RPMI7951 (cell line): ENCODE data around the gene RTP1. TPM values are rescaled to one million over a fixed set of nuclear protein-coding genes. Genes with fewer than 3 reads are reported as not detected.

Experiments used
- DNase-seq: peaks from one replicate; pipeline ENCODE4 v3.0.0-alpha.2; 2012; ENCODE audit warnings: low read depth
- total RNA-seq: library from RNA; depleted of rRNA; stranded (reverse); fragments of >200 nt; shearing (Covaris generic); gene quantifications from 2 replicates; pipeline ENCODE4 v1.2.3, GENCODE V29; 2014; rRNA removed

Gene RTP1
- total RNA-seq, 1 experiment from 2014 or later = not detected

DNA sequence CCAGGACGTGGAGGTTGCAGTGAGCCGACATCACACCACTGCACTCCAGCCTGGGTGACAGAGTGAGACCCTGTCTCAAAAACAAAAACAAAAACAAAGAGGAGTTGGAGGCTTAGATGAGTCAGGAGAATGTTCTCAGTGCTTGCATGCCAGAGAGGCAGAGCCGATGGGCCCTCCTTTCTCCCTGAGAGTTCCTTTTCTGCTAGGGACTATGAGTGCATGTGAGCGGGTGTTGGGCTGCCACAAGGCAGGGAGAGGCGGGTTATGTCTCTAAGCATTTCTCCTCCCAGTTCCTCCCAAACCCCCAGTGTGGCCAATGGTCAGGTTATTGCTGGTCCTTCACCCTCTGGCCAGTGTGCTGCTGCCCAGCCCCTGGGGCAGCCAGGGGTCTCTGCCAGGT is 45.1 kb downstream of the RTP1 start:
- no peak for DNase-seq

DNA sequence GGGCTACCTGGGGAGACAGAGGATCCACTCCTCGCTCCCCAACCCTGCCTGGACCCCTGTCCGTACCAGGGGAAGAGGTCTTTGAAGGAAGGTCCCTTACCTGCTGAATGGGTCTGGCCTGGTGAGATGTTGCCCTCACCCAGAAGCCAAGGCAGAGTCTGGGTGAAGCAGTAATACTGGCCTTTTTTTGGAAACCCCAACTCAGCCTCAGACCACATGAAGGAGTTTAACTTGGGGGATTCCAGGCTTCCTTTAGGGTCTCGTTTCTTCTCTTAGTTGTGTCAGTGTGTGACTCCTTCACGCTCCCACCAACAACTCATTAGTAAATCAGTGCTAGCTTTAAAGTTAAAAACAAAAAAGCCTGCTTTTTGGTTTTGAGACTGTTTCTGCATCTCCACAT is 45.6 kb downstream of the RTP1 start:
- DNase-seq = no peak

- no peak for DNase-seq
Observed at GRCh38 chr3:187243933-187244524, 46.7 kb downstream of the RTP1 start.

GRCh38 chr3:187247398-187247797 is 50.1 kb downstream of the RTP1 start:
- DNase-seq = no peak

Other genes starting within 250 kb of the RTP1 start
- gene RPL39L, start 58.0 kb upstream of the RTP1 start, total RNA-seq = 142 and 143 TPM in 2 replicates
- not detected in 2 replicates for gene MASP1, start 94.3 kb downstream of the RTP1 start, total RNA-seq
- 4.4 and 5.2 TPM in 2 replicates for gene RTP4, start 170.9 kb downstream of the RTP1 start, total RNA-seq